Mesangial cell (primary cell): ENCODE data around the gene HDAC10. TPM values are rescaled to one million over a fixed set of nuclear protein-coding genes. Genes with fewer than 3 reads are reported as not detected.

Experiments used
- total RNA-seq: library from RNA; depleted of rRNA; stranded (reverse); fragments of >200 nt; gene quantifications from 2 replicates; pipeline ENCODE4 v1.2.3, GENCODE V29; 2015

The HDAC10 gene, protein sequence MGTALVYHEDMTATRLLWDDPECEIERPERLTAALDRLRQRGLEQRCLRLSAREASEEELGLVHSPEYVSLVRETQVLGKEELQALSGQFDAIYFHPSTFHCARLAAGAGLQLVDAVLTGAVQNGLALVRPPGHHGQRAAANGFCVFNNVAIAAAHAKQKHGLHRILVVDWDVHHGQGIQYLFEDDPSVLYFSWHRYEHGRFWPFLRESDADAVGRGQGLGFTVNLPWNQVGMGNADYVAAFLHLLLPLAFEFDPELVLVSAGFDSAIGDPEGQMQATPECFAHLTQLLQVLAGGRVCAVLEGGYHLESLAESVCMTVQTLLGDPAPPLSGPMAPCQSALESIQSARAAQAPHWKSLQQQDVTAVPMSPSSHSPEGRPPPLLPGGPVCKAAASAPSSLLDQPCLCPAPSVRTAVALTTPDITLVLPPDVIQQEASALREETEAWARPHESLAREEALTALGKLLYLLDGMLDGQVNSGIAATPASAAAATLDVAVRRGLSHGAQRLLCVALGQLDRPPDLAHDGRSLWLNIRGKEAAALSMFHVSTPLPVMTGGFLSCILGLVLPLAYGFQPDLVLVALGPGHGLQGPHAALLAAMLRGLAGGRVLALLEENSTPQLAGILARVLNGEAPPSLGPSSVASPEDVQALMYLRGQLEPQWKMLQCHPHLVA
- total RNA-seq, result 18.4 and 40.1 TPM in 2 replicates

GRCh38 chr22:50250555-50251476 is at the start of gene HDAC10:
HDAC10 (minus strand) TSS chr22:50251265; CDS start chr22:50251032, 233 bp downstream.

GRCh38 chr22:50269970-50270665 is 19.1 kb upstream of the HDAC10 start, which contains the start of gene MAPK11:
MAPK11 (minus strand) TSS chr22:50270380; CDS start chr22:50270292, 88 bp downstream.

GRCh38 chr22:50261615-50262459 is 10.8 kb upstream of the HDAC10 start, which contains the start of gene MAPK12:
MAPK12 (minus strand) TSS chr22:50261683; CDS start chr22:50261509, 174 bp downstream.

DNA sequence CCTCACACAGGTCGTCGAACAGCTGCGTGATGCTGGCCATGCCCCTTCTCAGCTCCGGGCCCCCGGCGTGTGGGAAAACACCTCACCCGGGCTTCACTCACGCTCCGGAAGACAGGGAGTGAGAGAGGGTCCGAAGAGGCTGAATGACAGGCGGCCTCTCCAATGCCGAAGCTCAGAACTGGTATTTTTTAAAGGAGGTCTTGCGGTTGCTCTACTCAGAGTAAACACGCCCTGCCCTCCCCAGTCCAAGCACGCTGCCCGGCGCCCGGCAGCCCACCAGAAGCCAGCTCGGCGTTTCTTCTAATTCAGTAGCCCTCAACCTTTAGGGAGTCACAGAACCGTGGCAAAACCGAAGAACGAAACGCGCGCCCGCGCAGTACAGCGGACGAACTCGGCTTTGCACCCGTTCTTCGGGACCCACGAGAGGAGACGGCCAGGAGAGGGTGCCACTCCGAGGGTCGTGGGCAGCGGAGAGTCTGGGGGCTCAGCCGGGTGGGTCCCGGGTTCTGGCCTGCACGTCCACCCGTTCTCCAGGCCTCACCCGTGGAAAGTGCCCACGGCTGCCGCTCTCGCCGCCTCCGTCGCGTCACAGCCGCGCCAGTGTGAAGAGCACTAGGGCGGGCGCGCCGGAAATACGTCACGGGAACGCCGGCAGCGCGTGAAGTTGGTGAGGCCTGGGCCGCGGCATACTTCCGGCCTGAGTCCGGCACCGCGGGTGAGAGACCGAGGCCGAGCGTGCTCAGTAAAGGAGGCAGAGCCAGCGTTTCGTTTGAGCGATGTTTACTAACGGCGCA is 6.4 kb downstream of the HDAC10 start, which contains the start of gene TUBGCP6:
TSS of gene TUBGCP6 (minus strand) at position 604 of the 794 bp plus-strand sequence. CDS start at position 40, 564 bp downstream.

DNA sequence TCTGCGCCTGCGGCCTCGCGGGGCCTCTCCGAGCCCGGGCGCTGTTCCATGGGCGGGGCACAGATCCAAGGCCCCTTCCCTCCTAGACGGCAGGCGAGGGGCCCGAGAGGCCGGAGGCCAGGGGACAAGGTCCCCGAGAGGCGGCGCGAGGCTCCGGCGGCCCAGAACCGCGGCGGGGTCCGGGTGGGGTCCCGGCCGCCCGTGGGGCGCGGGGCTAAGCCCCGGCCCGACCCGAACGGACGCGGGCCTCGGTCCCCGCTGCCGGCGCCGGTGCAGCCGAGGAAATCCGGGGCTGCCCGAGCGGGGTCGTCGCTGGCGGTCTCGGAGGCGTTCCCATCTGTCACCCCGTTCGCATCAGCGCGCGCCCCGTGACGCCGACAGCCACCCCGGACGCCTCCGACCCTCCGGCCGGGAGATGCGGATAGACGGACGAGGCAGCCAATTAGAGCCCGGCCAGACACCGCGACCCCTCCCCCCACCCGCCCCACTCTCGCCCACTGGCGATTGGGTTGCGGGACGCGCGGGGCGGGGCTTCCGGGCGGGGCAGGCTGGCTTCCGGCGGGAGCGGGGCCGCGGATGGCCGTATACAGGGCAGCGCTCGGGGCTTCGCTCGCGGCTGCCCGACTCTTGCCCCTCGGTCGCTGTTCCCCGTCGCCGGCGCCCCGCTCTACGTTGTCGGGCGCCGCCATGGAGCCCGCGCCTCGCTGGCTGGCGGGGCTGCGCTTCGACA is 50.4 kb downstream of the HDAC10 start, which contains the start of gene SELENOO:
TSS of gene SELENOO (plus strand) at position 551 of the 730 bp plus-strand sequence. CDS start at position 577, 26 bp downstream.

Other genes with a start within 250 kb of the HDAC10 start
- 0.25 TPM in 1 of 2 replicates, not detected in the other for gene IL17REL, start 238.5 kb downstream of the HDAC10 start, total RNA-seq
- gene TTLL8, start 193.0 kb downstream of the HDAC10 start, total RNA-seq, result not detected in 2 replicates
- gene MLC1, start 165.8 kb downstream of the HDAC10 start, total RNA-seq, result not detected in 2 replicates
- gene MOV10L1, start 161.3 kb downstream of the HDAC10 start, total RNA-seq, result under 0.01 and 0.76 TPM in 2 replicates
- gene PANX2, start 80.5 kb downstream of the HDAC10 start, total RNA-seq, result 0.13 and 0.16 TPM in 2 replicates
- gene TRABD, start 65.4 kb downstream of the HDAC10 start, total RNA-seq, result 43.7 and 56.1 TPM in 2 replicates
- gene SELENOO, start 50.3 kb downstream of the HDAC10 start, total RNA-seq, result 19.1 and 23.1 TPM in 2 replicates
- 24.9 and 31.4 TPM in 2 replicates for gene TUBGCP6, start 6.2 kb downstream of the HDAC10 start, total RNA-seq
- 40.6 and 41.6 TPM in 2 replicates for gene MAPK12, start 10.4 kb upstream of the HDAC10 start, total RNA-seq
- 14.3 and 19.8 TPM in 2 replicates for gene MAPK11, start 19.1 kb upstream of the HDAC10 start, total RNA-seq
- gene PLXNB2, start 56.4 kb upstream of the HDAC10 start, total RNA-seq, result 241 and 564 TPM in 2 replicates
- 1.5 and 9.8 TPM in 2 replicates for gene DENND6B, start 75.7 kb upstream of the HDAC10 start, total RNA-seq
- gene PPP6R2, start 92.1 kb upstream of the HDAC10 start, total RNA-seq, result 37.6 and 52.5 TPM in 2 replicates
- gene SBF1, start 223.8 kb upstream of the HDAC10 start, total RNA-seq, result 74.1 and 83.3 TPM in 2 replicates
- gene ADM2, start 230.3 kb upstream of the HDAC10 start, total RNA-seq, result 5.9 and 14.1 TPM in 2 replicates
- 0.33 and 1.5 TPM in 2 replicates for gene MIOX, start 235.6 kb upstream of the HDAC10 start, total RNA-seq